NK-92 (cell line): ENCODE results near the gene GJB1.
"Not testable (repeated sequence)": the region's sequence is repeated elsewhere in the genome, so short reads cannot be mapped to it uniquely, and the experiment has no call there.

ENCODE experiments used
- DNase-seq: peaks from one replicate; lab custom pipeline; 2025; ENCODE audit not compliant: unreplicated experiment; lab: John Stamatoyannopoulos, UW

The GJB1 gene

DNA sequence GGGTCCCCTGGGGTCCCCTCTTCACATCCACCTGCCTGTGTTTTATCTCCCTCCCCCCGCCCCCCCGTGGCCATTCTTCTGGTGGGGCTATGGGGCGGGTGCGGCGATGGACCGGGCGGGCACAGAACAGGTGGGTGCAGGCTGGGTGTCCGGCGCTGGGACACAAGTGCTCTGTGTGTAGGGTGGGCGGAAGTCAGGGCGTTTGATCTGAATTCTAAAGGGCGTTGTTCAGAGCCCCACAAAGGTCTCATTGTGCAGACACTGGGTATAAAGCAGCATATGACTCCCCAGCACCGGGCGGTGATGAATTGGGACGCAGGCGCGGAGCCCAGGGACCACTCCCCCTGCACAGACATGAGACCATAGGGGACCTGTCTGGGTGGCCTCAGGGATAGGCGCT, at the start of gene GJB1:
TSS of gene GJB1 (plus strand) at position 296 of the 400 bp plus-strand sequence. CDS start 484 bp downstream, outside the sequence.
- no peak for DNase-seq

DNA sequence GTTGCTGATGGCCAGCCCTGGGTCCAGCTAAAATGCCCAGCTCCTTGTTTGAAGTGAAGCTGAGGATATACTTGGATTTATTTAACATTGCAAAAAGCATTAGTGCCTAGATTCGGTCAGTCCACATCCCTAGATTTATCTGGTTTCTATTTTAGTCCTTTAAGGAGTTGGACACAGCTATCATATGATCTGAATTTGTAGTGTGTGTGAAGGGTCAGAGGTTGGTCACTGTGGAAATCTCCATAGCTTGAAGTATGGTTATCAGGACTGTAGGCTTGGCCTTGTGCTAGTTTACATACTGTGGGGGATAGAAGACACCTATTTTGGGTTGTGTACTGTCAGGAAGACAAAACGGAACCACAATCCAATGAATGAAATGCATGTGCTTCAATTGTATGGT, 49.6 kb upstream of the GJB1 start:
- DNase-seq = no peak

DNA sequence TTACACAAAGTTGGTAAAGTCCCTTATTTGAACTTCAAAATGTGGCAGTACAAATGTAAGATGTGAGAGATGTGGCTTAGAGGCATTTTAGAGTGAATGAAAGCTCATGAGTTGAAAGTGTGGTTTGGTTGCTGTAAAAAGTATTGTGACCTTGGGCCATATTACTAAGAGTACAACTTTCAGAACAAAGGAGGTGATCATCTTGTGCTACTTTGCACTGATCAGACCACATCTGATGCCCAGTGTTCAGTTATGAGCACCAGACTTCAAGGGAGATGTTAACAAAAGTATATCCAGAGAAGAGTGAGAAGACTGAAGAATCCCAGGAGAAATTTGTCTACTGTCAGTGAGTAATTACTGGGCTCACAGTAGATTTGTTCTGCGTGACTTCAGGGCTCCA, 48.2 kb upstream of the GJB1 start:
- DNase-seq = no peak

DNA sequence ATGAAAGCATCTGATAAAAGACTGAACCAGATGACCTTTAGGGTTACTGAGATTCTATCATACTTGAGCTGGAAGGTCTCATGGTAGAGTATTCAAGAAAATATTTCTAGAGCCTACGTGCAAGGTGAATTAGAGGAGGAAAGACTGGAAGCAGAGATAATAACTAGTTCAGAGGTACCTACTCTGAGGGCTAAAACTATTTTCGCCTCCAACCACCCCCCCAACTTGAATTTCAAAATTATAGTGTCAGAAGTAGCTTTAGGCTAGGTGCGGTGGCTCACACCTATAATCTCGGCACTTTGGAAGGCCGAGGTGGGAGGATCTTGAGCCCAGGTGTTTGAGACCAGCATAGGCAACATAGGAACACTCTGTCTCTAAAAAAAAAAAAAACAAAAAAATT, 47.5 kb upstream of the GJB1 start:
- no peak for DNase-seq

GRCh38 chrX:71177327-71177726, 45.7 kb upstream of the GJB1 start:
- DNase-seq = no peak

GRCh38 chrX:71178908-71179307, 44.1 kb upstream of the GJB1 start:
- DNase-seq = no peak

- DNase-seq = not testable (repeated sequence)
Observed at GRCh38 chrX:71180579-71181265, 42.3 kb upstream of the GJB1 start.

GRCh38 chrX:71181558-71181909, 41.5 kb upstream of the GJB1 start:
- DNase-seq = no peak

DNA sequence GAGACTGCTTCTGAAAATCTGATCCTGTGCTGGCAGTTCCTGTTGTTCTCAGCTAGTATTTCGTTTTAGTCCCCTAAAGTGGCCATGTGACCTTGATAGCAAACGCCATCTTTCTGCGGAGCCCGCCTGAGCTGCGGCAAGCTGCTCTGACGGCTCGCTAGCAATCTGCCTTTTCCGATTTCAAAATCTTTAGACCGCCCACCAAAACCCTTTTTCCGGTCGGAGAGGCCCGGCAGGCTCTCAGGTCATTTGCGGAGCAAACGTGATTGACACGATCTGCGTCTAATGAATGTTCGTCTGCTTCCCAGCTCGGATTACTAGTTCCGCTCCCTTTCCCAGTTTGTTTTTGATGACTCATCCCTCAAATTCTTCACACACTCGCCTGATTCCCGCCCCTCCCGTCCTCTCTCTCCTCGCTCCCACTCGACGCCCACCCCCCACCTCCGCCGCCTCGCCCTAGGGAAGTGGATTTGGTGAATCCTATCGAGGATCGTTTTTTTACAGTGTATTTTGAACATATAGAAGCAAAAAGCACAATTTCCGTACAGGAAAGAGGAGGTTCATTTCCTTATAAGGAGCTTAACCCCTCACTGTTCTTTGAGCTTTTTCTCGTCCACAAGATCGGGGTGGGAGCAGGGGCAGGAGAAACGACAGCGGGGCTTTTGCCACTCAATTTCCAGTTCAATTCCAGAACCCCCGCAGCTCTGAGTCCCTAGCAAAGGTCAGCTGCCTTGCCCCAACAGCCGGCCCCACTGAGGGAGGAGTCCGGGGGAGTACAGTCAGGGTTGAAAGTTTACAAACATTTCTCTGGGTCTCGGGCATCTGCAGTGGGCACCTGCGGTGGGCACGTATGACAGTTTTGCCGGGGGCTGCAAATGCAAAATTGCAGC, 40.9 kb upstream of the GJB1 start:
- DNase-seq = no peak

DNA sequence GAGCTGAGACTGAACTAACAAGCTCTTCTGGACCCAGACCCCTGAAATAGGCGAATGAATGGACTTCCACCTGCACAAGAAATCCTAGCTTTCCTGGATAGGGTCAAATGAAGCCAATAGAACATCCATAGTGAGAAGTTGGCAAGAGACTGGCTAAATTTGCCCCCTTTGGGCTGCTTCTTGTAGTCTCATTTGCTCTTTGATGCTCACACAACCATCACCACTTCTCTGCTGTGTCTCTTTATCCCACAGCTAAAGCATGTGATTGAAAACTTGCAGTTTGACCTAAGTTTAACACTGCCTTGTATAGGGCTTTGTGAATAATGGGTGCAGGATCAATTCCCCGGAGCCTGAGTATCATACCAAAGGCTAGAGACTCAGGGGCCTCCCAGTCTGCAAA, 40.2 kb upstream of the GJB1 start:
- DNase-seq = no peak

GRCh38 chrX:71183341-71183740, 39.7 kb upstream of the GJB1 start:
- DNase-seq = no peak

DNA sequence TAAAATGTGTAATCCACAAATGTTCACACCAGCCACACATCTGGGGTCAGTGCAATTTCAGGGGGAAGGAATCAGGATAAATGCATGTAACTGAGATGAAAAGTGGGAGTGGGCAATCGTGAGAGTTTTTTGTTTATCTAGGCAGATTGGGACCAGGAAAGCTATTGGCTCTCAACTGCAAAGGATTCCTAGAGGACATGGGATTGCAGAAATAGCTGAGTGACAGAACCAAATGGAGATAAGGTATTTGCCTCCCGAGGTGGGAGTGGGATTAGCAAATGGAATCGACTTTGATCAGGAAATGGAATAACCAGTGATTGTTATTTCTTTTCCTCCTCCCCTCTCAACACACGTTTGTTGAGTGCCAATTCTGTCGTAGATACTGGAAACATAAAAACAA, 38.9 kb upstream of the GJB1 start:
- DNase-seq = no peak

DNA sequence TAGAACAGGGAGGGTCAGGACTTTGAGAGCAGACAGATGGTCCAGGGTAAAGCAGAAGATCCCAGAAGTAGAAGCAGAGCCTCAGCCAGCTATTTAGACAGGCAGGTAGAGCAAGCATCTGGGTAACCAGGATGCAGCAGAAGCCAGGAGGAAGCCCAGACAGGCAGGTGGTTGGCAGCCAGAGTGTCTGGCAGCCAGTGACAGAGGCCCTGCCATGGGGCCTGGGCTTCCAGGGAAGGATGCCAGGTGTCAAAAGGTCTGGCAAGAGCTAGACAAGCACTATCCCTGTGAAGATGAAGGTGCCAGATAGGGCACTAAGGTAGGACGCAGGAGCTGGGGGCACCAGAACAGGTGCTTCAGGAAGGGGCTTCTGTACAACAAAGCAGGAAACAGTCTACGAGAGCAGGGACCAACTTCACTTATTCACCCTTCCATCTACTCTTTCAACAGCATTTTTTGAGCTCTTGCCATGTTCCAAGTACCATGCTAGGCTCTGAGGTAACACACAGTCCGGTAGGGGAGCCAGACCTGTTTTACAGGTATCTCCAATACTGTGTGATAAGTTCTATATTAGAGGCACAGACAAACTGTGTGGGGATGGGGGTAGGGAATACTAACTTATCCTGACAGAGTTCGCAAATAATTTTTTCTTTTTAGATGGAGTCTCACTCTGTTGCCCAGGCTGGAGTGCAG, 38.1 kb upstream of the GJB1 start:
- no peak for DNase-seq

- no peak for DNase-seq
Observed at GRCh38 chrX:71191248-71191647, 31.8 kb upstream of the GJB1 start.

- no peak for DNase-seq
Observed at GRCh38 chrX:71195964-71196649, 26.9 kb upstream of the GJB1 start.

DNA sequence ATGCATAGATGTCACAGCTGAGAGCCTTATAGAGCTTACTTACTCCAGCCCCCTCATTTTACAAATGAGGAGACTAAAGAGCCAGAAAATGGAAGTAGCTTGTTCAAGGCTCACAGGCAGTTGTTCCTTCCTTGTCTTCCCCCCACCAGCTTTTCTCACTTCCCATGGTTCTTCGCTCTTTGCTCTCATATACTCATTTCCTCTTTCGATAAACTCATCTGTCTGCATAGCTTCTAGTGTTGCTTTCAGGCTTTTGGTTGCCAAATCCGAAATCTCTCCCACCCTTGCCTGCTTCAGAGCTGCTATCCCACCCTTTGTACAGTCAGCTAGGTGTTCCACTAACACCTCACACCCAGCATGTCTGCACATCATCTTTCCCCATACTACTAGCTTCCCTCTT, 25.0 kb upstream of the GJB1 start:
- no peak for DNase-seq

GRCh38 chrX:71199252-71200008, 23.6 kb upstream of the GJB1 start:
- no peak for DNase-seq

GRCh38 chrX:71210816-71211215, 12.2 kb upstream of the GJB1 start:
- DNase-seq = no peak

- DNase-seq = no peak
Observed at GRCh38 chrX:71212536-71212935, 10.5 kb upstream of the GJB1 start.

DNA sequence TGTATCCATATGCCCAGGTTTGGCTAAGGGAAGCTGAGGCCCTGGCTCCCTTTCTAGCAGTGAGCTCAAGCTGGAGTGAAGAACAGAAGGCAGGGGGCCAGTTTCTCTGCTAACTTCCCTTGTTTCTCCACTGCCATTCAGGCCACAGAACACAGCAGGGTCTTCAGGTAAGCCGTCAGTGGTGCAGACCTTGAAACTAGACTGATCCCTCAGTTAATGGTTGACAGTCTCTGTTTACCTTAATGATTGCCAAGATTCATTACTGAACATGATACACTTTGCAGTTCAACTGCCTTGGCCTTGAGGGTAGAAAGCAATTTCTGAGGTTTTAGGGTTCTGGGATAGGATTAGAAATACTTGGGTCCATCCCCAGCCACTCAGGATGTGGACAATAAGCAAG, 8.9 kb upstream of the GJB1 start:
- DNase-seq = no peak
